Measurements from ENCODE around the gene SULT2B1.

The SULT2B1 gene

GRCh38 chr19:48619692-48620585, 68.0 kb downstream of the SULT2B1 start:
- peak overlapping the region; percentile 91 for H3K4me3 ChIP-seq (ENCODE audit: low read depth, low read length)
- DNase-seq (ENCODE audit: low read depth): no peak
- TF ChIP-seq CTCF (IDR thresholded peaks at IDR 0.05; ENCODE audit: control insufficient read depth, extremely low read depth, insufficient read depth): no peak

GRCh38 chr19:48623556-48624066, 71.6 kb downstream of the SULT2B1 start:
- no peak for DNase-seq (ENCODE audit: low read depth)
- H3K4me3 ChIP-seq (ENCODE audit: low read depth, low read length): peak overlapping the region; percentile 30
- no peak for TF ChIP-seq CTCF (IDR thresholded peaks at IDR 0.05; ENCODE audit: control insufficient read depth, extremely low read depth, insufficient read depth)

GRCh38 chr19:48624067-48624594, 72.2 kb downstream of the SULT2B1 start:
- peak overlapping the region; percentile 64 for H3K4me3 ChIP-seq (ENCODE audit: low read depth, low read length)
- no peak for DNase-seq (ENCODE audit: low read depth)
- no peak for TF ChIP-seq CTCF (IDR thresholded peaks at IDR 0.05; ENCODE audit: control insufficient read depth, extremely low read depth, insufficient read depth)

- peak overlapping the region; percentile 64 for H3K4me3 ChIP-seq (ENCODE audit: low read depth, low read length)
- DNase-seq (ENCODE audit: low read depth): no peak
- no peak for TF ChIP-seq CTCF (IDR thresholded peaks at IDR 0.05; ENCODE audit: control insufficient read depth, extremely low read depth, insufficient read depth)
These were observed 73.1 kb downstream of the SULT2B1 start for GRCh38 chr19:48624791-48625723.

GRCh38 chr19:48625891-48626327, 73.9 kb downstream of the SULT2B1 start:
- no peak for TF ChIP-seq CTCF (IDR thresholded peaks at IDR 0.05; ENCODE audit: control insufficient read depth, extremely low read depth, insufficient read depth)
- H3K4me3 ChIP-seq (ENCODE audit: low read depth, low read length): no peak overlapping the region
- DNase-seq (ENCODE audit: low read depth): no peak

- DNase-seq (ENCODE audit: low read depth): no peak
- TF ChIP-seq CTCF (IDR thresholded peaks at IDR 0.05; ENCODE audit: control insufficient read depth, extremely low read depth, insufficient read depth): no peak
- H3K4me3 ChIP-seq (ENCODE audit: low read depth, low read length): no peak overlapping the region
These were observed 75.4 kb downstream of the SULT2B1 start for GRCh38 chr19:48627201-48627864.

Measured in LNCaP clone FGC (cell line).